Activated CD4-positive, alpha-beta T cell treated with anti-CD3 and anti-CD28 coated beads, Interleukin-2, amount 10 ng/mL, durations not matched to agents 24 days and 14 days (primary cell): ENCODE results near the gene PAFAH2. TPM values are rescaled to one million over a fixed set of nuclear protein-coding genes. Genes with fewer than 3 reads are reported as not detected.
A peak's percentile ranks its signal among the peaks of the same experiment; 100 is the strongest.

ENCODE experiments used
- DNase-seq: peaks from one replicate; pipeline ENCODE4 v3.0.0; 2022
- H3K27ac Mint-ChIP-seq: one replicate; pipeline ENCODE4 v1.8.0; 2022; ENCODE audit warnings: mild to moderate bottlenecking, mixed read lengths
- H3K27me3 Mint-ChIP-seq: one replicate; pipeline ENCODE4 v1.8.0; 2022; ENCODE audit warnings: mixed read lengths
- H3K36me3 Mint-ChIP-seq: one replicate; pipeline ENCODE4 v1.8.0; 2022; ENCODE audit warnings: low read depth, mild to moderate bottlenecking, mixed read lengths
- H3K4me1 Mint-ChIP-seq: one replicate; pipeline ENCODE4 v1.8.0; 2021; ENCODE audit warnings: mixed read lengths
- H3K4me3 Mint-ChIP-seq: one replicate; pipeline ENCODE4 v1.8.0; 2022; ENCODE audit warnings: mild to moderate bottlenecking, moderate library complexity, mixed read lengths
- H3K9me3 Mint-ChIP-seq: one replicate; pipeline ENCODE4 v1.8.0; 2021; ENCODE audit warnings: mixed read lengths
- intact Hi-C: fragments of 100-400 bp; cut with micrococcal nuclease; formaldehyde crosslinking; loops from one replicate; pipeline ENCODE4 v1.15.1; 2023
- total RNA-seq: library from RNA; stranded (reverse); gene quantifications from 2 replicates; pipeline ENCODE4 v1.2.3, GENCODE V29; 2022

The PAFAH2 gene
- 6.8 and 7.6 TPM in 2 replicates for total RNA-seq

GRCh38 chr1:25997828-25998761, at the start of gene PAFAH2:
PAFAH2 (minus strand) TSS chr1:25998063; CDS start chr1:25990816, 7,247 bp downstream.
- peak; percentile 99 for DNase-seq
- intact Hi-C loops: loop anchor here (1.0 to 2.0 kb wide), 6 partner anchors 27 to 179 kb away; partner anchors contain the start of genes MTFR1L and PDIK1L
- peaks cover 22% of the 10 kb centered on the region for H3K4me1 Mint-ChIP-seq
- no peaks in the 10 kb centered on the region for H3K9me3 Mint-ChIP-seq
- H3K36me3 Mint-ChIP-seq: no peaks in the 10 kb centered on the region
- H3K27me3 Mint-ChIP-seq: peaks cover 2% of the 10 kb centered on the region
- H3K4me3 Mint-ChIP-seq: peak within 1 kb of the TSS; percentile 92
- peak within 1 kb of the TSS; percentile 96 for H3K27ac Mint-ChIP-seq

GRCh38 chr1:26047278-26047874, 49.5 kb upstream of the PAFAH2 start:
- Mint-ChIP-seq H3K27ac (no peak overlapping the region), H3K27me3 (peaks cover 74% of the 10 kb centered on the region), H3K9me3 (no peaks in the 10 kb centered on the region), H3K36me3 (no peaks in the 10 kb centered on the region), H3K4me3 (no peak overlapping the region), H3K4me1 (no peaks in the 10 kb centered on the region)
- no peak for DNase-seq
- intact Hi-C loops: no loop called here

GRCh38 chr1:26046246-26047095, 48.6 kb upstream of the PAFAH2 start:
- DNase-seq: no peak
- Mint-ChIP-seq H3K9me3 (no peaks in the 10 kb centered on the region), H3K27ac (no peak overlapping the region), H3K27me3 (peaks cover 70% of the 10 kb centered on the region), H3K36me3 (no peaks in the 10 kb centered on the region), H3K4me1 (no peaks in the 10 kb centered on the region), H3K4me3 (no peak overlapping the region)
- intact Hi-C loops: no loop called here

DNA sequence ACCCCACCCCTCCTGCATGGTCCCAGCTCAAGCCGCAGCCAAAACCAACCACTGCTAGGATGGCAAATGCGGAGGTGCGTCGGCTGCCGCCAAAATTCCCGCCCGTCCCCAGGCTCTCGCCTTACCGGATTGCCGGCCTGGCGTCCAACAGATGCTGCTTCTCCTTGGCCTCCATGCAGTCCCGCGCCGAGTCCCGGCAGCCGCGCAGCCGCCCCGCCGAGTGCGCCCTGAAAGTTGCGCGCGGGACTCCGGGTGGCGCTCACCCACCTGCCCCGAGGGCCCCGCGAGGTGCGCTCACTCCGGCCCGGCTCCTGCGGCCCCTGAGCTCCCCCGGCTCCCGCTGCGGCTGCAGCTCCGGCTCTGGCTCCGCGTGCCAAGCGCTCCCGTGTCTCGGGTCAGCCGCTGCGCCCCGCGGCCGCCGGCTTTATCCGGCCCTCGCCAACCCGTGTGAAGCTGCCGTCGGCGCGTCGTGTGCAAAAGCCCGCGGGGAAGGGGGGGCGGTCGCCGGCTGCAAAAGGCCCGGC, 47.9 kb upstream of the PAFAH2 start, which contains the start of gene SLC30A2:
TSS of gene SLC30A2 (minus strand) at position 397 of the 524 bp plus-strand sequence. CDS start at position 175, 222 bp downstream.
- intact Hi-C loops: no loop called here
- Mint-ChIP-seq H3K27me3 (peaks cover 64% of the 10 kb centered on the region), H3K9me3 (no peaks in the 10 kb centered on the region), H3K4me3 (no peak within 1 kb of the TSS), H3K4me1 (no peaks in the 10 kb centered on the region), H3K27ac (no peak within 1 kb of the TSS), H3K36me3 (no peaks in the 10 kb centered on the region)
- no peak for DNase-seq

GRCh38 chr1:26044971-26045721, 47.3 kb upstream of the PAFAH2 start:
- Mint-ChIP-seq H3K4me1 (no peaks in the 10 kb centered on the region), H3K27me3 (peaks cover 61% of the 10 kb centered on the region), H3K9me3 (no peaks in the 10 kb centered on the region), H3K27ac (no peak overlapping the region), H3K4me3 (no peak overlapping the region), H3K36me3 (no peaks in the 10 kb centered on the region)
- no peak for DNase-seq
- intact Hi-C loops: no loop called here

DNA sequence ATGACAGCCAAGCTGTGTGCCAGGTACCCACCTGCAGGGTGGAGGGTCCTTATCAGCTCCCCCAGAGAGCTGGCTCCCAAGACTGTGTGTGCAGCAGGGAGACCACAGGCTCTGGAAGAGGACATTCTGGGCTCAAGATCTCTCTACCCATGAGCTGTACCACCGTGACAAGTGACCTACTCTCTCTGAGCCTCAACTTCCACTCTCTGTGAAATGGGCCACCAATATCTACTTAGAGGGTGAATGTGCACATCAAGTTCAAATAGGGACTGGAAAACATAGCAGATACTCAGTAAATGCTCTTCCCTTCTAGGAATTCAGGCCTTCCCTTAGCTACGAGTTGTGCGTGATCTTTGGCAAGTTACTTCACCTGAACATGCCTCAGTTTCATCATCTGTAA, 46.6 kb upstream of the PAFAH2 start:
- Mint-ChIP-seq H3K9me3 (no peaks in the 10 kb centered on the region), H3K27ac (no peak overlapping the region), H3K4me3 (no peak overlapping the region), H3K4me1 (no peaks in the 10 kb centered on the region), H3K27me3 (peaks cover 54% of the 10 kb centered on the region), H3K36me3 (no peaks in the 10 kb centered on the region)
- intact Hi-C loops: no loop called here
- no peak for DNase-seq

DNA sequence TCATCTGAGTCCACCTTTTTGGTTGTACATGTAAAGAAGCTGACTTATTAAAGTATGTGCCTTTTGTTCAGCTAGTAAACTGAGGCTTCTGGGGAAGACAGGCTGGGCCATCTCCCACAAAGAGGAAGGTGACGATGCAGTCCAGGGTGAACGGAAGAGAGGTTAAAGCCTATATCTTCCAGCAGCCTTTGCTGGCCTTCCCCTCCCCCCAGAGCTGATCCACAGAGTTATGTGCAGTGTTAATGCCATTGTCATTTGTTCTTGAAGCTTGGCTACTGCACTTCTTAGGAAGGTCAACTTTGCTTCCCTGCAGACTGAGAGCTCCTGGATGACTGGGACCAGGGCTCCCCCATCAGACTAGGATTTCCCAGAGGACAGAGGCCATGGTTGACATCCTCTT, 45.9 kb upstream of the PAFAH2 start:
- no peak overlapping the region for H3K27ac Mint-ChIP-seq
- no peaks in the 10 kb centered on the region for H3K4me1 Mint-ChIP-seq
- intact Hi-C loops: no loop called here
- no peak for DNase-seq
- no peaks in the 10 kb centered on the region for H3K36me3 Mint-ChIP-seq
- no peak overlapping the region for H3K4me3 Mint-ChIP-seq
- no peaks in the 10 kb centered on the region for H3K9me3 Mint-ChIP-seq
- peaks cover 47% of the 10 kb centered on the region for H3K27me3 Mint-ChIP-seq

DNA sequence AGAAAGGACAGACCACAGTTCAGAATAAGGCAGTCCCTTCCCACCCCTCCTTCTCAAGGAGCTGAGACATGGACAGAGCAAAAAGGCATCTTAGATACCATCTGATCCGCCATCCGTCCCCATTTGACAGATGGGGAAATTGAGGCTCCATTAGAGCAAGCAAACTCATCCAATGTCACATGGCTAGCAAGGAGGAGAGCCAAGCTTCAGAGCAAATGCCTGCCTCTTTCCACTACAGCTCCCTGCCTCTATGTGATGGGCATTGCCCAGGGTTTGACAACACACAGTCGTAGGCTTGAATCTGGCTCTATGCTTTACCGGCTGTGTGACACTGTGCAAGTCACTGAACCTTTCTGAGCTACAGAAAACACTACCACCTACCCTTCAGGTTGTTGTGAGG, 44.1 kb upstream of the PAFAH2 start:
- intact Hi-C loops: no loop called here
- H3K4me1 Mint-ChIP-seq: no peaks in the 10 kb centered on the region

GRCh38 chr1:26041401-26041800, 43.5 kb upstream of the PAFAH2 start:
- Mint-ChIP-seq H3K27ac (no peak overlapping the region), H3K27me3 (peaks cover 28% of the 10 kb centered on the region), H3K4me3 (no peak overlapping the region), H3K9me3 (no peaks in the 10 kb centered on the region), H3K36me3 (no peaks in the 10 kb centered on the region), H3K4me1 (peaks cover 2% of the 10 kb centered on the region)
- DNase-seq: no peak
- intact Hi-C loops: no loop called here

More for the DNA sequence above, 44.1 kb upstream of the PAFAH2 start:
- Mint-ChIP-seq H3K36me3 (no peaks in the 10 kb centered on the region), H3K27me3 (peaks cover 32% of the 10 kb centered on the region), H3K9me3 (no peaks in the 10 kb centered on the region), H3K4me3 (no peak overlapping the region), H3K27ac (no peak overlapping the region)
- no peak for DNase-seq

GRCh38 chr1:26038904-26039303, 41.0 kb upstream of the PAFAH2 start:
- H3K9me3 Mint-ChIP-seq: no peaks in the 10 kb centered on the region

GRCh38 chr1:26038477-26038876, 40.6 kb upstream of the PAFAH2 start:
- DNase-seq: no peak
- H3K36me3 Mint-ChIP-seq: no peaks in the 10 kb centered on the region
- no peaks in the 10 kb centered on the region for H3K9me3 Mint-ChIP-seq
- peaks cover 17% of the 10 kb centered on the region for H3K27me3 Mint-ChIP-seq
- peaks cover 13% of the 10 kb centered on the region for H3K4me1 Mint-ChIP-seq
- intact Hi-C loops: loop anchor here (5.0 kb wide), 2 partner anchors 74 to 194 kb away; partner anchors contain the start of genes CEP85 and PDIK1L
- H3K4me3 Mint-ChIP-seq: no peak overlapping the region
- no peak overlapping the region for H3K27ac Mint-ChIP-seq

More at GRCh38 chr1:26038904-26039303, 41.0 kb upstream of the PAFAH2 start:
- Mint-ChIP-seq H3K27ac (no peak overlapping the region), H3K4me3 (no peak overlapping the region), H3K4me1 (peaks cover 13% of the 10 kb centered on the region), H3K36me3 (no peaks in the 10 kb centered on the region), H3K27me3 (peaks cover 20% of the 10 kb centered on the region)
- intact Hi-C loops: loop anchor here (5.0 kb wide), 2 partner anchors 73 to 193 kb away; partner anchors contain the start of genes CEP85 and PDIK1L
- no peak for DNase-seq

DNA sequence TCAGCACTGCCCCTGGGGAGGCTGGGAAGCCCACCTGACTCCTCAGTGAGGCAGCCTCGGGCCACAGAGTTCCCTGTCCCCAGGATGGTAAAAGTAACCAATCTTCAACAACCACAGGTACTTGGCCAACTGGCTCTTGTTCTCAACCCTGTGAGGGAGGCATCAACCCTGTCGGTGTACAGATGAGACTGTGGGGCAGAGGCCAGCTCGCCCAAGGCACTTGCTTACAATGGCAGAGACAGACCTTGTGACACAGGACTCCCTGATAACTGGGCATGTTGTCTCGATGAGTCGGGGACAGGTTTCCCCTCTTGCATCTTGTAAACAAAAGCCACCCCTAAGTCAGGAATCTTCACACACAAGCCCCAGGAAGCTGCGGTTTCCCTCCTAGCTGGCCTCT, 40.0 kb upstream of the PAFAH2 start:
- no peaks in the 10 kb centered on the region for H3K36me3 Mint-ChIP-seq
- intact Hi-C loops: loop anchor here (5.0 kb wide), 2 partner anchors 74 to 194 kb away; partner anchors contain the start of genes CEP85 and PDIK1L
- no peaks in the 10 kb centered on the region for H3K9me3 Mint-ChIP-seq
- no peak overlapping the region for H3K27ac Mint-ChIP-seq
- DNase-seq: no peak
- peaks cover 13% of the 10 kb centered on the region for H3K4me1 Mint-ChIP-seq
- H3K4me3 Mint-ChIP-seq: no peak overlapping the region
- peaks cover 12% of the 10 kb centered on the region for H3K27me3 Mint-ChIP-seq
